ENCODE results near the gene SUN1. TPM values are rescaled to one million over a fixed set of nuclear protein-coding genes. Genes with fewer than 3 reads are reported as not detected.

The SUN1 gene
- total RNA-seq, 1 donor, result 73.4 TPM

GRCh38 chr7:909358-910329 is 77.4 kb downstream of the SUN1 start:
- H3K4me3 ChIP-seq (ENCODE audit: low read depth, low read length), result no peak overlapping the region
- no peak for TF ChIP-seq CTCF (IDR thresholded peaks at IDR 0.05; ENCODE audit: insufficient read depth, low read depth, low read length)
- DNase-seq (ENCODE audit: low read depth), result peak; percentile 30

- H3K4me3 ChIP-seq (ENCODE audit: low read depth, low read length), result no peak overlapping the region
- no peak for DNase-seq (ENCODE audit: low read depth)
- no peak for TF ChIP-seq CTCF (IDR thresholded peaks at IDR 0.05; ENCODE audit: insufficient read depth, low read depth, low read length)
Observed at GRCh38 chr7:910441-910861, 78.2 kb downstream of the SUN1 start.

- no peak for TF ChIP-seq CTCF (IDR thresholded peaks at IDR 0.05; ENCODE audit: insufficient read depth, low read depth, low read length)
- no peak for DNase-seq (ENCODE audit: low read depth)
Observed at GRCh38 chr7:910931-911431, 78.7 kb downstream of the SUN1 start.

GRCh38 chr7:911791-912480 is 79.7 kb downstream of the SUN1 start:
- no peak for TF ChIP-seq CTCF (IDR thresholded peaks at IDR 0.05; ENCODE audit: insufficient read depth, low read depth, low read length)

More at GRCh38 chr7:910931-911431, 78.7 kb downstream of the SUN1 start:
- H3K4me3 ChIP-seq (ENCODE audit: low read depth, low read length), result no peak overlapping the region

GRCh38 chr7:913736-914520 is 81.7 kb downstream of the SUN1 start:
- no peak overlapping the region for H3K4me3 ChIP-seq (ENCODE audit: low read depth, low read length)
- no peak for TF ChIP-seq CTCF (IDR thresholded peaks at IDR 0.05; ENCODE audit: insufficient read depth, low read depth, low read length)
- no peak for DNase-seq (ENCODE audit: low read depth)

More at GRCh38 chr7:911791-912480, 79.7 kb downstream of the SUN1 start:
- H3K4me3 ChIP-seq (ENCODE audit: low read depth, low read length), result no peak overlapping the region
- no peak for DNase-seq (ENCODE audit: low read depth)

- no peak for DNase-seq (ENCODE audit: low read depth)
- TF ChIP-seq CTCF (IDR thresholded peaks at IDR 0.05; ENCODE audit: insufficient read depth, low read depth, low read length), result no peak
- no peak overlapping the region for H3K4me3 ChIP-seq (ENCODE audit: low read depth, low read length)
Observed at GRCh38 chr7:914521-915194, 82.4 kb downstream of the SUN1 start.
